Measurements from ENCODE around the gene C9orf85. TPM values are rescaled to one million over a fixed set of nuclear protein-coding genes. Genes with fewer than 3 reads are reported as not detected.

Gene C9orf85
- total and polyA plus RNA-seq, 2 of the 8 experiments (the other 6 are each of a cell fraction or from before 2014, with no cell fraction given): 6.3 to 14.5 TPM

DNA sequence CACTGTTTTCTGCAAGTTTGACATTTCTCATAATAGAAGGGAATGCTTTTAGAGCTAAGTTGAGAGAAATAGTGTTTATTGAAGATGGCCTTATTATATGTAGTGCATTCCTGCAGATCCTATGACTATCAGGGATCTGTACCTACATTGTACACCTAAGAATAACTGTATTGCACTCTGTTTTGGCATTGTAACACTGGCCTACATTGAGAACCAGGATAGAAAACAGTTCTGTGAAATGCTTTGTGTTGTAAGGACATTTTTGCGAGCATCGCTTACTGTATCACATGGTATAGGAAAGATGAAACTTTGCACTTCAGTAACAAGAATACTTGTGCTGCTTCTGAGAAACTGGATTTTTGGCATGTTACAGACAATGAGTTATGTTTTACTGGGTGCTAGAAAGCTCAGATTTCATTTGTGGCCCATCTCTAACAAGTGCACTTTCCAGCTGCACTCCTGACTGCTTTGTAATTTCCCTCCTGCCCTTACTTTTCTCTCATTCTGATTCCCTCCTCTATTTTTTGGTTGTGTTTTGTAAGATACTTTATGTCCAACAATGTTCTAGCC lies 30.6 kb downstream of the C9orf85 start (continued):
- no peak for TF ChIP-seq HDAC2 (IDR thresholded peaks at IDR 0.05; ENCODE audit: borderline replicate concordance in 1 of 2, low read depth in 2 of 2, low read length in 2 of 2)
- no peak for TF ChIP-seq SAP30 (IDR thresholded peaks at IDR 0.05; ENCODE audit: insufficient read depth, insufficient replicate concordance, low read length)
- no peak for TF ChIP-seq CBX8 (IDR thresholded peaks at IDR 0.05; ENCODE audit: borderline replicate concordance, low read depth, low read length)
- no peak for TF ChIP-seq USF2 (IDR thresholded peaks at IDR 0.05; ENCODE audit: low read length)
- TF ChIP-seq CHD7 (IDR thresholded peaks at IDR 0.05; ENCODE audit: insufficient replicate concordance, low read length): no peak
- no peak for TF ChIP-seq CHD2 (IDR thresholded peaks at IDR 0.05; ENCODE audit: low read length)
